Activated CD4-positive, alpha-beta T cell treated with anti-CD3 and anti-CD28 coated beads, Interleukin-10, Interleukin-2, amounts not matched to agents 100 ng/mL and 50 ng/mL, durations not matched to agents 16 hours and 8 hours (primary cell): Measurements from ENCODE around the gene ZNF414.

Source experiments
- DNase-seq: peaks from one replicate; pipeline ENCODE4 v3.0.0-alpha.2; 2020

Gene ZNF414

GRCh38 chr19:8489561-8490394 is 24.2 kb downstream of the ZNF414 start:
- no peak for DNase-seq

DNA sequence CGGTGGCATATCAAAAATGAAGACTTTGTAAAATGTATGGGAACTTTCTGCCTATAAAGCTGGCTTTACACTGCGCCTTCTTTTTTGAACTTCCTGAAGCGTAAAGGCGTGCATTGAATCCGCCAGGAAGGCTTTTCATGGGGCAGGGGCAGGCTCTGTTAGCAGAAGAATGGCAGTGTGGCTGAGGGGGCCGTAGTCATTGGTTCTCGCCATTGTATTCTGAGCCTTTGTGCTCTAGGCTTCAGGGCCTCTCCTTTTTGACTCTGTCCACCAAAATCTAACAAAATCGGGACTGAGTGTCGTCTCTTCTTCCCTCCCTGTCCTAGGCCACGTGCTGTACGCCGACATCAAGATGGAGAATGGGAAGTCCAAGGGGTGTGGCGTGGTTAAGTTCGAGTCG is 25.6 kb downstream of the ZNF414 start:
- DNase-seq, result no peak

- DNase-seq, result peak; percentile 70
Observed at GRCh38 chr19:8487137-8487851, 26.7 kb downstream of the ZNF414 start.

GRCh38 chr19:8486661-8487136 is 27.3 kb downstream of the ZNF414 start:
- DNase-seq, result no peak

GRCh38 chr19:8485561-8486371 is 28.2 kb downstream of the ZNF414 start:
- no peak for DNase-seq

- DNase-seq, result no peak
Observed at GRCh38 chr19:8484331-8484894, 29.6 kb downstream of the ZNF414 start.

GRCh38 chr19:8483165-8483564 is 30.8 kb downstream of the ZNF414 start:
- DNase-seq, result no peak

GRCh38 chr19:8482696-8483095 is 31.3 kb downstream of the ZNF414 start:
- no peak for DNase-seq

GRCh38 chr19:8481616-8482015 is 32.4 kb downstream of the ZNF414 start:
- DNase-seq, result no peak

DNA sequence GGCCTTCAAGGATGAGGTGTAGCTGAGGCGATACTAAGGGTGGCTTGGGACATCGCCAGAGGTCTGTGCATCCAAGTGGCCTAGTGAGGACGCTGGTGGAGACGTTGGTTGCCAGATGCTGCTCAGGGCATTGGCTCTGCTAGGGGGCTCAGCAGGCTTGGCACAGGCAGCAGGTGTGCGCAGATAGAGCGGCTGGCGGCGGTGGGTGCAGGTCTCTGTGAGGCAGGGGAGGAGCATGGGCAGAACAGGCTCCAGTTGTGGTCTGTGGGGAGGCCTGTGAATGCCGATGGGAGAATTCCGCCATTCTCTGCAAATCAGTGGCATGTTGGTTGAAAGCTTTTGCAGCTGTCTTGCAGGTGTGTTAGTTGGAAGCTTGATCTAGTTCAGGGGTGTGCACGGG is 32.8 kb downstream of the ZNF414 start:
- no peak for DNase-seq

GRCh38 chr19:8478598-8478997 is 35.4 kb downstream of the ZNF414 start:
- DNase-seq, result no peak

DNA sequence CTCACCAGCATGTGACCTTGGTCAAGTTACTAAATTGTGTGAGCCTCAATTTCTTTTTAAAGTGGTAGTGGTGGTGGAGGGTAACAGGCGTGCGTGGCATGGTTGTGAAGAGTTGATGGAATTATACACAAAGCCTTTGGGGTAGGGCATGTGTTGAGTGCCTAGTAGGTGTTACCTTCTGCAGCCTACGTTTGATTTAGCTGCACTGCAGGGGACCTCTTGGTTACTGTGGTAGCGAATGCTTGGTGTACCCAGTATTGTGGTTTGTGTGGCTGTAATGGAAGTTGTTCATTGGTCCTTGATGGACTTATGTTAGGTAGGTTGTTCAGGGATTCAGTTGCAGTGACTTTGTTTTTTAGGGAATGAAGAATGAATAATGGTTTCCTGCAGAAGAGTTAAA is 36.1 kb downstream of the ZNF414 start:
- no peak for DNase-seq

GRCh38 chr19:8476524-8476923 is 37.4 kb downstream of the ZNF414 start:
- no peak for DNase-seq

GRCh38 chr19:8475005-8475404 is 39.0 kb downstream of the ZNF414 start:
- DNase-seq, result no peak

DNA sequence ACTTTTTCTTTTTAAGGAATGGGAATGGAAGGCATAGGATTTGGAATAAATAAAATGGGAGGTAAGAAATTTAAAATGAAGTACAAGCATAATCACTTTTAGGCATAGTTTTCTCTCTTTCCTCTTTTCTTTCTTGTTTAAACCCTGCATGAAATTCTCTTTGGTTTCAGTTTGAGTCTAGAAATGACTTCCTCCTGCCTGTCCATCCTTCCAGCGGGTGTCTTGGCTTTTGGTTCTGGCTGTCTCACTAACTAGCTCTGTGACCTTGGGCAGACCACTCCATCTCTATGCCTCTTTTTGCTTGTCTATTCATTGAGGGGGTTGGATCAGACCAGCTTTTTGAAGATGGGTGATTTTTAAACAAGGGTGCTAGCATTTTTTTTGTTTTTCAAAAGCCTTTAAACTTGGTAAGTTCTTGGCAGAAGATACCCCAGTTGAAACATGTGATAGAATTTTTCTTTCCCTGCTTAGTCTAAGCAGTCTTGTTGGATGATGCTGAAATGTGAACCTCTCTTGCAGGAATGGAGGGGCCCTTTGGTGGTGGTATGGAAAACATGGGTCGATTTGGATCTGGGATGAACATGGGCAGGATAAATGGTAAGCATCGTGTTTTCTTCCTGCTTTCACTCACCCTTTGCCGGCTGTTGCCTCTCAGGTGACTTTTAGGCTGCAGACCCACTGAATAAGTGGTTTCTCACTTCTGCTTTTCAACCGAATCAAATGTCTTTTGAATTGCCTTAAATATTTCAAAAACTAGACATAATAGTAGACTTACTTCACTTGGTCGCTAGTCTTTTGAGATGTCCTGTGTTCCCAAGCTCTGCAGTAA is 40.1 kb downstream of the ZNF414 start:
- DNase-seq, result peak; percentile 38

DNA sequence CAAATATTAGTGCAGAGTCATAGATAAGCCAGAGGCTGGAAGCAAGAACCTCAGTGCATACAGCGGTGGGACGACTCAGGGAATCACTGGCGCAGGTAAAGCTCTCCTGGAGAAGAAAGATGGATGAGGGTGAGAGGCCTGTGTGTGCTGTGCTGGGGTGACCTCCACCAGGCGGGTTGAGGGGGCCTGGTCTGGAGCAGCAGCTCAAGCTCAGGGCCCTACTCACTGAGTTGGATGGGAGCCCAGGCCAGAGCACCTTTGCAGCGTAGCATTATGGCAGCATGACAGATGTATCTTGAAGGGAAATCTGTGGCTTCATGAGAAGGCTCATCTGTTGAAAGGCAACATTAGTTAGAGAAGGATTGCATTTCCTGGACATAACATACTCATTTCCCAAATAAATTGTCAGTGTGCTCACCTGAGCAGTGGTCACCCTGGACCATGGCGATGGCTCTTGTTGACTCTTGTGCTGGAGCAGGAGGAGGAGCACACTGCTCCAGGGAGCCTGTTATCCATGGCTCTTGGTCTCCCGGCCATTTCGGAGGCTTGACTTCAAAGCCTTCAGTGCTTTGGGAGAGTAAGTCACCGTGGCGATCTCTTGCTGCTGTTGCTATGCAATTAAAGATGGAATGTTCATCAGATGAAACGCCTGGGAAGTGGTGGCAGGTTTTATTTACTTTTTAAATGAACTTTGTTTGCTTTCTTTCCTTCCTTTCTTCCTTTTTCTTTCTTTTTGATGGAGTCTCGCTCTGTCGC is 44.2 kb downstream of the ZNF414 start:
- no peak for DNase-seq

GRCh38 chr19:8468761-8469373 is 45.1 kb downstream of the ZNF414 start:
- no peak for DNase-seq

GRCh38 chr19:8468124-8468523 is 45.8 kb downstream of the ZNF414 start:
- DNase-seq, result no peak

- DNase-seq, result no peak
Observed at GRCh38 chr19:8466018-8466417, 47.9 kb downstream of the ZNF414 start.

GRCh38 chr19:8463365-8463764 is 50.6 kb downstream of the ZNF414 start:
- no peak for DNase-seq

DNA sequence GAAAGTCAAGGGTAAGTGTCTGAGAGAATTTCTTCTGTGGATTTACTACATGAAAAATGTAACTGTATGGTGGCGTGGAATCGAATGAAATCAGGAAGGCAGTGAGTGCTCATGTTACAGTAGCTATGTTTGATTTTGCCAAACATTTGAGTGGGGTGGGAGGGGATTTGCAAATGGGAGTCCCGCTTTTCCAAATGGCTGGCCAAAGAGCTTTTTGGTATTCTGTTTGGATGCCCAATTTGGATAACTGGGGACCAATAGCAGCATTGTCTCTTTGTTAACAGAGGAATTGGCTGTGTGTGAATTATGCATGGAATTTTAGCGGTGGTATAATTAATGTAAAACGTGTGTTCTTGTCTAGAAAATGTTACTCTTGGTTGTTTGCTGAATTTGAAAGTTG is 51.4 kb downstream of the ZNF414 start:
- DNase-seq, result no peak
